IMR-90 (cell line): ENCODE measurements around the gene UXS1. TPM values are rescaled to one million over a fixed set of nuclear protein-coding genes. Genes with fewer than 3 reads are reported as not detected.

ENCODE experiments used
- ATAC-seq: fragments of 200-7000 bp; cut with Tn5 transposase; 2 replicates; pipeline ENCODE4 v1.9.1; 2020; ENCODE audit warnings: low read depth, mild to moderate bottlenecking, moderate library complexity
- BruUV-seq: library from RNA; stranded (reverse); fragments of 400-500 nt; replicated peaks from 2 replicates; lab custom pipeline; 2021; lab: Mats Ljungman, UMichigan
- CTCF ChIA-PET: fragments of 300-600 bp; formaldehyde crosslinking; extraction: SDS; loops from one replicate; lab custom pipeline; 2021; ENCODE audit warnings: antibody characterized with exemption; lab: Yijun Ruan, JAX
- POLR2A ChIA-PET: fragments of 300-600 bp; sonication (Branson Sonifier 250); formaldehyde crosslinking; loops from one replicate; lab custom pipeline; 2022; ENCODE audit warnings: antibody characterized with exemption; ENCODE audit not compliant: unreplicated experiment; lab: Charles Lee
- DNase-seq: peaks from one replicate; pipeline ENCODE4 v3.0.0; 2013
- H2AFZ ChIP-seq: replicated peaks from 2 replicates; pipeline ENCODE3; 2013; ENCODE audit warnings: low read length, mild to moderate bottlenecking; ENCODE audit not compliant: poor library complexity
- H2AK5ac ChIP-seq: 2 replicates; pipeline ENCODE4 v1.6.1; 2013; ENCODE audit warnings: low read depth, low read length, inconsistent platforms
- H2AK9ac ChIP-seq: replicated peaks from 2 replicates; pipeline ENCODE3; 2013; ENCODE audit warnings: mild to moderate bottlenecking, low read depth, low read length, moderate library complexity; ENCODE audit not compliant: poor library complexity
- H2BK120ac ChIP-seq: 2 replicates; pipeline ENCODE4 v1.6.1; 2013; ENCODE audit warnings: low read depth, low read length, inconsistent platforms
- H2BK15ac ChIP-seq: 3 replicates; pipeline ENCODE4 v1.6.1; 2013; ENCODE audit warnings: low read depth, low read length, inconsistent platforms
- H2BK20ac ChIP-seq: 2 replicates; pipeline ENCODE4 v1.6.1; 2013; ENCODE audit warnings: low read depth, mild to moderate bottlenecking, inconsistent platforms, low read length, moderate library complexity
- H2BK5ac ChIP-seq: 2 replicates; pipeline ENCODE4 v1.6.1; 2013; ENCODE audit warnings: mild to moderate bottlenecking, low read depth, low read length, inconsistent platforms; ENCODE audit not compliant: poor library complexity, severe bottlenecking
- H3K14ac ChIP-seq: replicated peaks from 2 replicates; pipeline ENCODE4 v1.6.1; 2013; ENCODE audit warnings: low read depth, low read length, inconsistent platforms
- H3K18ac ChIP-seq: 2 replicates; pipeline ENCODE4 v1.6.1; 2013; ENCODE audit warnings: low read depth, low read length, control low read depth
- H3K23ac ChIP-seq: 2 replicates; pipeline ENCODE4 v1.6.1; 2013; ENCODE audit warnings: low read depth, low read length, inconsistent platforms
- H3K27ac ChIP-seq: 2 replicates; pipeline ENCODE4 v1.5.1; 2013; ENCODE audit warnings: mild to moderate bottlenecking, control low read depth, low read length; ENCODE audit not compliant: insufficient read depth
- H3K27me3 ChIP-seq: 2 replicates; pipeline ENCODE4 v1.6.1; 2013; ENCODE audit warnings: low read length; ENCODE audit not compliant: control insufficient read depth, insufficient read depth
- H3K36me3 ChIP-seq: 2 replicates; pipeline ENCODE4 v1.6.1; 2013; ENCODE audit warnings: low read length, mixed read lengths; ENCODE audit not compliant: control insufficient read depth, insufficient read depth
- H3K4ac ChIP-seq: 2 replicates; pipeline ENCODE4 v1.6.1; 2013; ENCODE audit warnings: low read depth, low read length, inconsistent platforms
- H3K4me1 ChIP-seq: 2 replicates; pipeline ENCODE4 v1.6.1; 2013; ENCODE audit warnings: low read length, mixed read lengths; ENCODE audit not compliant: control insufficient read depth, insufficient read depth
- H3K4me2 ChIP-seq: 2 replicates; pipeline ENCODE4 v1.6.1; 2013; ENCODE audit warnings: low read depth, mild to moderate bottlenecking, control low read depth, low read length, moderate library complexity
- H3K4me3 ChIP-seq: 2 replicates; pipeline ENCODE4 v1.5.1; 2013; ENCODE audit warnings: low read depth, mild to moderate bottlenecking, control low read depth, low read length, moderate library complexity; ENCODE audit not compliant: insufficient read depth
- H3K56ac ChIP-seq: 2 replicates; pipeline ENCODE4 v1.6.1; 2013; ENCODE audit warnings: low read length, inconsistent platforms; ENCODE audit not compliant: insufficient read depth; ENCODE audit errors: extremely low read depth
- H3K79me1 ChIP-seq, 2 experiments: 2 replicates each; pipeline ENCODE4 v1.6.1; 2013; ENCODE audit warnings: low read length in 2 of 2, inconsistent platforms in 1 of 2, low read depth in 1 of 2
- H3K9ac ChIP-seq: 2 replicates; pipeline ENCODE4 v1.6.1; 2013; ENCODE audit warnings: low read depth, low read length, control low read depth
- H3K9me1 ChIP-seq: 2 replicates; pipeline ENCODE4 v1.6.1; 2013; ENCODE audit warnings: low read length, inconsistent platforms; ENCODE audit not compliant: insufficient read depth
- H3K9me3 ChIP-seq: 2 replicates; pipeline ENCODE4 v1.6.1; 2013; ENCODE audit warnings: low read length; ENCODE audit not compliant: control insufficient read depth, insufficient read depth
- H4K20me1 ChIP-seq: 2 replicates; pipeline ENCODE4 v1.6.1; 2013; ENCODE audit warnings: low read length, inconsistent platforms; ENCODE audit not compliant: insufficient read depth
- H4K5ac ChIP-seq: 2 replicates; pipeline ENCODE4 v1.6.1; 2013; ENCODE audit warnings: mild to moderate bottlenecking, low read depth, low read length, control low read depth
- H4K8ac ChIP-seq, 2 experiments: 2 replicates each; pipeline ENCODE4 v1.6.1; 2013; ENCODE audit warnings: low read depth in 2 of 2, low read length in 2 of 2, control low read depth in 1 of 2, inconsistent platforms in 1 of 2
- H4K91ac ChIP-seq: 2 replicates; pipeline ENCODE4 v1.6.1; 2013; ENCODE audit warnings: low read depth, low read length, inconsistent platforms; ENCODE audit not compliant: insufficient read depth
- BHLHE40 ChIP-seq: fragments of 150-350 bp; IDR thresholded peaks from 2 replicates; pipeline ENCODE4 v1.6.1; 2016; ENCODE audit warnings: mild to moderate bottlenecking, low read depth, low read length
- CEBPB ChIP-seq: IDR thresholded peaks from 2 replicates; pipeline ENCODE4 v1.6.1; 2012; ENCODE audit warnings: low read depth, low read length, improper control_type of control experiment
- CHD1 ChIP-seq: IDR thresholded peaks from 2 replicates; pipeline ENCODE4 v1.6.1; 2012; ENCODE audit warnings: low read depth, low read length, improper control_type of control experiment
- FOS ChIP-seq: fragments of 150-350 bp; IDR thresholded peaks from 2 replicates; pipeline ENCODE4 v1.6.1; 2016; ENCODE audit warnings: low read depth, low read length
- MAZ ChIP-seq: IDR thresholded peaks from 2 replicates; pipeline ENCODE4 v1.6.1; 2012; ENCODE audit warnings: low read depth, mild to moderate bottlenecking, low read length, improper control_type of control experiment, moderate library complexity, borderline replicate concordance
- MXI1 ChIP-seq: IDR thresholded peaks from 2 replicates; pipeline ENCODE4 v1.6.1; 2012; ENCODE audit warnings: low read depth, mild to moderate bottlenecking, low read length, moderate library complexity, borderline replicate concordance
- NFE2L2 ChIP-seq: fragments of 150-350 bp; IDR thresholded peaks from 2 replicates; pipeline ENCODE4 v1.6.1; 2016; ENCODE audit warnings: low read depth, mild to moderate bottlenecking, low read length
- POLR2A ChIP-seq: IDR thresholded peaks from 2 replicates; pipeline ENCODE4 v1.6.1; 2012; ENCODE audit warnings: mild to moderate bottlenecking, low read depth, low read length
- RAD21 ChIP-seq: IDR thresholded peaks from 2 replicates; pipeline ENCODE4 v1.6.1; 2012; ENCODE audit warnings: low read length, improper control_type of control experiment
- RCOR1 ChIP-seq: IDR thresholded peaks from 2 replicates; pipeline ENCODE4 v1.6.1; 2012; ENCODE audit warnings: mild to moderate bottlenecking, low read length, improper control_type of control experiment; ENCODE audit not compliant: insufficient replicate concordance
- RFX5 ChIP-seq: IDR thresholded peaks from 2 replicates; pipeline ENCODE4 v1.8.0; 2012; ENCODE audit warnings: low read depth, mild to moderate bottlenecking, low read length, moderate library complexity
- SMC3 ChIP-seq: fragments of 150-350 bp; IDR thresholded peaks from 2 replicates; pipeline ENCODE4 v1.6.1; 2016; ENCODE audit warnings: low read depth, mild to moderate bottlenecking, antibody characterized with exemption, low read length, moderate library complexity
- WGBS, 2 experiments: methylation state at CpG; one replicate each; pipeline versions ENCODE4 v1.1.5 to v1.1.7; 2013; ENCODE audit warnings: missing lambda C conversion rate in 2 of 2; ENCODE audit not compliant: insufficient read length in 1 of 2; ENCODE audit errors: extremely low coverage in 2 of 2; 5-methylcytosine and 5-hydroxymethylcytosine counted together
- dilution Hi-C: fragments of 300-500 bp; cut with HindIII; formaldehyde crosslinking; loops from one replicate; pipeline ENCODE4 v1.14.3; 2018; ENCODE audit warnings: low sequenced_read_pairs; ENCODE audit not compliant: unreplicated experiment
- in situ Hi-C: fragments of 300-500 bp; cut with MboI; formaldehyde crosslinking; loops from 3 replicates; pipeline ENCODE4 v1.14.3; 2019; ENCODE audit warnings: low sequenced_read_pairs, inconsistent platforms, mixed read lengths
- intact Hi-C: fragments of 100-400 bp; cut with micrococcal nuclease; formaldehyde crosslinking; loops from 2 replicates; pipeline ENCODE4 v1.10.0; 2022
- polyA plus RNA-seq, 3 experiments: library from polyadenylated mRNA; depleted of rRNA; stranded (reverse); fragments of >200 nt; gene quantifications; 2 replicates each; pipeline ENCODE4 v1.2.3, GENCODE V29; 2012; ENCODE audit warnings: low replicate concordance in 1 of 3
- total RNA-seq: library from RNA; depleted of rRNA; stranded (reverse); fragments of >200 nt; gene quantifications from 2 replicates; pipeline ENCODE4 v1.2.3, GENCODE V29; 2012
- TF ChIP-seq, protein P1 (sequence below): fragments of 150-350 bp; IDR thresholded peaks from 2 replicates; pipeline ENCODE4 v1.6.1; 2016; ENCODE audit warnings: low read depth, mild to moderate bottlenecking, low read length, moderate library complexity, borderline replicate concordance
- TF ChIP-seq, protein P2 (sequence below): fragments of 150-350 bp; IDR thresholded peaks from 2 replicates; pipeline ENCODE4 v1.6.1; 2017; ENCODE audit warnings: mild to moderate bottlenecking, antibody characterized with exemption, low read length, low read depth
- TF ChIP-seq, protein P3 (sequence below): conservative IDR thresholded peaks from 2 replicates; pipeline ENCODE4 v1.5.1; 2012; ENCODE audit warnings: mild to moderate bottlenecking, low read depth, low read length, improper control_type of control experiment

UXS1 gene
- total and polyA plus RNA-seq, 2 of the 4 experiments (the other 2 are of a cell fraction) = 33.7 to 54.3 TPM

DNA sequence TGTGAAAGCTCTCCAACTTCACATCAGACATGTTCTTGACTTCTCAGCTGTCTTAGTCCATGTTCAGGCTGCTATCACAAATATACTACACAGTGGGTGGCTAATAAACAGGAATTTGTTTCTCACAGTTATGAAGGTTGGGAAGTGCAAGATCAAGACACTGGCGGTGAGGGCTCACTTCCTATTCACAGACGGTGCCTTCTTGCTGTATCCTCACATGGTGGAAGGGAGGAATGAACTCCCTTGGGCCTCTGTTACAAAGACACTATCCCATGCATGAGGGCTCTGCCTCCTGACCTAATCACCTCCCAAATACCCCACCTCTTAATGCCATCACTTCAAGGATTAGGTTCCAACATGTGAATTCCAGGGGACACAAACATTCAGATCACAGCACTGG lies 9.7 kb downstream of the UXS1 start:
- Histone ChIP-seq H2AK5ac (no peak overlapping the region), H3K79me1 (peaks cover 19 to 38% of the 10 kb centered on the region in 2 experiments), H3K27me3 (no peaks in the 10 kb centered on the region), H3K9me1 (peaks cover 7% of the 10 kb centered on the region; the same call in 1 of the 2 replicates), H3K4me3 (no peak overlapping the region), H3K14ac (no peak overlapping the region), H2BK5ac (no peak overlapping the region), H3K4ac (no peak overlapping the region), H4K8ac (no peak overlapping the region), H4K5ac (no peak overlapping the region), H2AK9ac (no peak overlapping the region), H3K4me1 (peaks cover 6% of the 10 kb centered on the region), H3K4me2 (no peak overlapping the region), H3K9me3 (no peaks in the 10 kb centered on the region), H3K23ac (peak overlapping the region; percentile 5), H3K27ac (no peak overlapping the region), H3K18ac (no peak overlapping the region), H4K91ac (no peak overlapping the region), H3K9ac (no peak overlapping the region), H2BK15ac (no peak overlapping the region), H4K20me1 (peaks cover 16% of the 10 kb centered on the region; the same call in 1 of the 2 replicates), H3K56ac (no peak overlapping the region), H2AFZ (no peak overlapping the region), H2BK20ac (no peak overlapping the region), H3K36me3 (no peaks in the 10 kb centered on the region), H2BK120ac (no peak overlapping the region)
- BruUV-seq = no TSS peak
- DNase-seq (no peak), ATAC-seq (no peak)
- CTCF ChIA-PET = no interaction called here
- intact Hi-C loops (no loop called here), dilution Hi-C loops (no loop called here), in situ Hi-C loops (no loop called here)
- TF ChIP-seq MXI1 = no peak
- TF ChIP-seq SMC3 = no peak
- TF ChIP-seq, protein P1, sequence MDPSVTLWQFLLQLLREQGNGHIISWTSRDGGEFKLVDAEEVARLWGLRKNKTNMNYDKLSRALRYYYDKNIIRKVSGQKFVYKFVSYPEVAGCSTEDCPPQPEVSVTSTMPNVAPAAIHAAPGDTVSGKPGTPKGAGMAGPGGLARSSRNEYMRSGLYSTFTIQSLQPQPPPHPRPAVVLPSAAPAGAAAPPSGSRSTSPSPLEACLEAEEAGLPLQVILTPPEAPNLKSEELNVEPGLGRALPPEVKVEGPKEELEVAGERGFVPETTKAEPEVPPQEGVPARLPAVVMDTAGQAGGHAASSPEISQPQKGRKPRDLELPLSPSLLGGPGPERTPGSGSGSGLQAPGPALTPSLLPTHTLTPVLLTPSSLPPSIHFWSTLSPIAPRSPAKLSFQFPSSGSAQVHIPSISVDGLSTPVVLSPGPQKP = no peak
- no peak for TF ChIP-seq CEBPB
- TF ChIP-seq CHD1 = no peak
- no peak for TF ChIP-seq RAD21
- no peak for TF ChIP-seq BHLHE40
- no peak for TF ChIP-seq FOS
- TF ChIP-seq POLR2A = no peak
- TF ChIP-seq, protein P2, sequence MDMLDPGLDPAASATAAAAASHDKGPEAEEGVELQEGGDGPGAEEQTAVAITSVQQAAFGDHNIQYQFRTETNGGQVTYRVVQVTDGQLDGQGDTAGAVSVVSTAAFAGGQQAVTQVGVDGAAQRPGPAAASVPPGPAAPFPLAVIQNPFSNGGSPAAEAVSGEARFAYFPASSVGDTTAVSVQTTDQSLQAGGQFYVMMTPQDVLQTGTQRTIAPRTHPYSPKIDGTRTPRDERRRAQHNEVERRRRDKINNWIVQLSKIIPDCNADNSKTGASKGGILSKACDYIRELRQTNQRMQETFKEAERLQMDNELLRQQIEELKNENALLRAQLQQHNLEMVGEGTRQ = no peak
- no peak for TF ChIP-seq MAZ
- no peak for TF ChIP-seq RCOR1
- TF ChIP-seq NFE2L2 = no peak
- no peak for TF ChIP-seq RFX5
- TF ChIP-seq, protein P3, sequence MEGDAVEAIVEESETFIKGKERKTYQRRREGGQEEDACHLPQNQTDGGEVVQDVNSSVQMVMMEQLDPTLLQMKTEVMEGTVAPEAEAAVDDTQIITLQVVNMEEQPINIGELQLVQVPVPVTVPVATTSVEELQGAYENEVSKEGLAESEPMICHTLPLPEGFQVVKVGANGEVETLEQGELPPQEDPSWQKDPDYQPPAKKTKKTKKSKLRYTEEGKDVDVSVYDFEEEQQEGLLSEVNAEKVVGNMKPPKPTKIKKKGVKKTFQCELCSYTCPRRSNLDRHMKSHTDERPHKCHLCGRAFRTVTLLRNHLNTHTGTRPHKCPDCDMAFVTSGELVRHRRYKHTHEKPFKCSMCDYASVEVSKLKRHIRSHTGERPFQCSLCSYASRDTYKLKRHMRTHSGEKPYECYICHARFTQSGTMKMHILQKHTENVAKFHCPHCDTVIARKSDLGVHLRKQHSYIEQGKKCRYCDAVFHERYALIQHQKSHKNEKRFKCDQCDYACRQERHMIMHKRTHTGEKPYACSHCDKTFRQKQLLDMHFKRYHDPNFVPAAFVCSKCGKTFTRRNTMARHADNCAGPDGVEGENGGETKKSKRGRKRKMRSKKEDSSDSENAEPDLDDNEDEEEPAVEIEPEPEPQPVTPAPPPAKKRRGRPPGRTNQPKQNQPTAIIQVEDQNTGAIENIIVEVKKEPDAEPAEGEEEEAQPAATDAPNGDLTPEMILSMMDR = no peak
- POLR2A ChIA-PET = no interaction called here
- WGBS, 2 experiments = no CpG with 5 or more reads among the region's 2 CpGs
